Measurements from ENCODE around the gene WWTR1.

Gene WWTR1

DNA sequence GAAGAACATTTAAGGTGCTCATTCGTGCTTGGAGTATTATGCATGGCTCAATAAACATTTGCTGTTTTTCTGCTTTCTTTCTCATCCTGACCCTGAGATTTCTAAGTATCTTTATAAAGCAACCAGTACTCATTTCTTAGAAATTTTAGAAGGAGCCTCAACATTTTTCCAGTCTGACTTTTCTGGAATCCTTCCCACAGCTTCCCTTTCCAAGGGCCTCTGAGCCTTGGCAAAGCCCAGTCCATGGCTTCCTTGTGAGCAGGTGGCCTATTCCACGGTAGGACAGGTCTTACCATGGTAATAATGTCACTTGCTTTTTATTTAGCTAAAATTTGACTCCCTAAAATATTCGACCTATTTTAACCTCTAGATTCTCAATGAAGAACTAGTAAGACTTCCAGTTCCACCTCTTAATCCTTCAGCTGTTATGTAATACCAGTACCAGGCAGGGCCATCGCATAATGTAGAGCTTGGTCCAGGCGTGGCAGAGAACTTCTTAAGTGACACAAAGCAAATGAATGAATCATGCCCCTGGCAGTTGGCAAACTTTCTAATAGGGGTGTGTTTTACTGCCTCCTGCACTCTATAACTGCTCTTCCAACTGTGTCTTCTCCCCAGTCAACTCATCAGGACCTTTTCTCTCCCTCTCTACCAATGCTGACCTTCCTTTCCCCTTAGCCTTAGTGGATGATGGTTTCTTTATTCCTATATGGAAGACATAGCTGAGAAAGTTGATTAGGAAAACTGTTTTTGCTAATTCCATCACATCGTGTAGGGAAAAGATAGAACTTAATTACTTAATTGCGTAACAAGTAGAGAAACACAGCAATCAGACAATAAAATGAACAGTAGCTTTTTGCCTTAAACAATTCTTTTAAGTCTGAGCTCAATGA is 184.2 kb downstream of the WWTR1 start:
- ATAC-seq (replicated peaks) (no peak), DNase-seq (no peak)
- Mint-ChIP-seq H3K9me3 (no peaks in the 10 kb centered on the region), H3K27me3 (peaks cover 25 to 48% of the 10 kb centered on the region in 2 donors), H3K4me1 (ENCODE audit: low read depth in 2 of 2) (no peaks in the 10 kb centered on the region), H3K36me3 (ENCODE audit: insufficient read depth) (peaks cover 3% of the 10 kb centered on the region), H3K27ac (no peak overlapping the region), H3K4me3 (no peak overlapping the region)

- Mint-ChIP-seq H3K9me3 (no peaks in the 10 kb centered on the region), H3K36me3 (ENCODE audit: insufficient read depth) (peaks cover 3% of the 10 kb centered on the region), H3K27me3 (peaks cover 25 to 48% of the 10 kb centered on the region in 2 donors), H3K4me1 (ENCODE audit: low read depth in 2 of 2) (no peaks in the 10 kb centered on the region), H3K4me3 (no peak overlapping the region), H3K27ac (no peak overlapping the region)
- ATAC-seq (replicated peaks) (no peak), DNase-seq (no peak)
These were observed 185.6 kb downstream of the WWTR1 start for GRCh38 chr3:149472030-149472797.

DNA sequence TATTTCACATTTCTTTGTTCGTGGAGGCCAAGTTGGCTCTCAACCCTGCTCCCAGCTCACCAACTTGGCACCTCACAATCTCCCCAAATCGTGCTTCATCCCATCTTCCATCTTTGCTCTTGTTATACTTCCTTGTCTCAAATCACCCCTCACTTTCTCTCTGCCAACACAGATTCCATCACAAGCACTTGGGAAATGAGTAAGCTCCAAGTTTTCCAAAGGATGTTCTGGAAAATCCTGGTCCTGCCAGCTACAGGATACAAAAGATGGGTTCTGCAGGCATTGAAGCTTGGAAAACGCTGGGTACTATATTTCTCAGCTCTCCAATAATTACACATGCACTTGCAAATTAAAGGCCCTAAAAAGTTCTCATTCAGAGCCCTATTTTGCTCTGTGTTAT is 187.4 kb downstream of the WWTR1 start:
- no peak for ATAC-seq (replicated peaks)
- no peak overlapping the region for H3K4me3 Mint-ChIP-seq
- no peak for DNase-seq
- peaks cover 3% of the 10 kb centered on the region for H3K36me3 Mint-ChIP-seq (ENCODE audit: insufficient read depth)
- H3K4me1 Mint-ChIP-seq (ENCODE audit: low read depth in 2 of 2) = no peaks in the 10 kb centered on the region
- H3K27me3 Mint-ChIP-seq = peaks cover 29 to 34% of the 10 kb centered on the region in 2 donors
- no peaks in the 10 kb centered on the region for H3K9me3 Mint-ChIP-seq
- H3K27ac Mint-ChIP-seq = no peak overlapping the region

GRCh38 chr3:149468504-149469212 is 189.2 kb downstream of the WWTR1 start:
- Mint-ChIP-seq H3K9me3 (no peaks in the 10 kb centered on the region), H3K4me3 (no peak overlapping the region), H3K36me3 (ENCODE audit: insufficient read depth) (peaks cover 3% of the 10 kb centered on the region), H3K27ac (no peak overlapping the region), H3K4me1 (ENCODE audit: low read depth in 2 of 2) (no peaks in the 10 kb centered on the region), H3K27me3 (peaks cover 21 to 37% of the 10 kb centered on the region in 2 donors)
- ATAC-seq (replicated peaks) (no peak), DNase-seq (no peak)
